ENCODE data around the gene TEX30. TPM values are rescaled to one million over a fixed set of nuclear protein-coding genes. Genes with fewer than 3 reads are reported as not detected.

Gene TEX30
- total and polyA plus RNA-seq, 2 donors (not counting 1 experiment from before 2014, with no cell fraction given): 4.3 to 5.9 TPM

DNA sequence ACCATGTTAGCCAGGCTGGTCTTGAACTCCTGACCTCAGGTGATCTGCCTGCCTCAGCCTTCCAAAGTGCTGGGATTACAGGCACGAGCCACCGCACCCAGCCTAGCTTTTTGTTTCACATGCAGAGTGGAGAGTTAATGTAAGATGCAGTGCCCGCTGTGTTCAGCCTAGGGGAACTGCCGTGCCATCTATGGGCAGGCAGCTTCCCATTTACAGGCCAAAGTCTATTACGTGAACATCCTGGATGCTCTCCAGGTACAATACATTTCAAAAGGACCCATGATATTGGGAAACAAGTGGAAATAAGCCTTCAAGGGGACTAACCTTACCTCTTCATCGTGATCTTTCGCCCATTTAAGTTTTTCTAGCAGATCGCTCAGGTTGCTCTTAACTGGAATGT is 15.1 kb upstream of the TEX30 start:
- intact Hi-C loops (cut with micrococcal nuclease): no loop called here
- peaks cover 3% of the 10 kb centered on the region for H3K27me3 Mint-ChIP-seq
- ChIA-PET POLR2A (no interaction called here), CTCF (interaction anchor here (1.6 kb wide), 1 partner anchor 11 kb away, joined by 5 read pairs; no protein-coding TSS in a partner anchor)
- no peaks in the 10 kb centered on the region for H3K4me1 Mint-ChIP-seq
- no peaks in the 10 kb centered on the region for H3K9me3 Mint-ChIP-seq (ENCODE audit: insufficient read depth)
- ATAC-seq (ENCODE audit: low read depth) (no peak), DNase-seq (no peak)
- no peaks in the 10 kb centered on the region for H4K20me1 ChIP-seq (ENCODE audit: control insufficient read depth, insufficient read depth, low read length, poor library complexity, severe bottlenecking)
- no peak overlapping the region for H3K4me3 ChIP-seq (ENCODE audit: control extremely low read depth in 1 of 5, extremely low read depth in 1 of 5, insufficient read depth in 1 of 5, low read depth in 2 of 5, low read length in 4 of 5)
- H3K79me2 ChIP-seq (ENCODE audit: control insufficient read depth, insufficient read depth, low read length): no peaks in the 10 kb centered on the region
- WGBS (ENCODE audit: insufficient coverage): 96% methylated on average over 4 of the region's 8 CpGs
- TF ChIP-seq EZH2 (IDR thresholded peaks at IDR 0.05; ENCODE audit: borderline replicate concordance, insufficient read depth, low read depth, low read length, poor library complexity, severe bottlenecking): no peak
- TF ChIP-seq, protein P1, sequence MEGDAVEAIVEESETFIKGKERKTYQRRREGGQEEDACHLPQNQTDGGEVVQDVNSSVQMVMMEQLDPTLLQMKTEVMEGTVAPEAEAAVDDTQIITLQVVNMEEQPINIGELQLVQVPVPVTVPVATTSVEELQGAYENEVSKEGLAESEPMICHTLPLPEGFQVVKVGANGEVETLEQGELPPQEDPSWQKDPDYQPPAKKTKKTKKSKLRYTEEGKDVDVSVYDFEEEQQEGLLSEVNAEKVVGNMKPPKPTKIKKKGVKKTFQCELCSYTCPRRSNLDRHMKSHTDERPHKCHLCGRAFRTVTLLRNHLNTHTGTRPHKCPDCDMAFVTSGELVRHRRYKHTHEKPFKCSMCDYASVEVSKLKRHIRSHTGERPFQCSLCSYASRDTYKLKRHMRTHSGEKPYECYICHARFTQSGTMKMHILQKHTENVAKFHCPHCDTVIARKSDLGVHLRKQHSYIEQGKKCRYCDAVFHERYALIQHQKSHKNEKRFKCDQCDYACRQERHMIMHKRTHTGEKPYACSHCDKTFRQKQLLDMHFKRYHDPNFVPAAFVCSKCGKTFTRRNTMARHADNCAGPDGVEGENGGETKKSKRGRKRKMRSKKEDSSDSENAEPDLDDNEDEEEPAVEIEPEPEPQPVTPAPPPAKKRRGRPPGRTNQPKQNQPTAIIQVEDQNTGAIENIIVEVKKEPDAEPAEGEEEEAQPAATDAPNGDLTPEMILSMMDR (IDR thresholded peaks at IDR 0.05): no peak
- no peaks in the 10 kb centered on the region for H3K4me1 ChIP-seq (ENCODE audit: control insufficient read depth in 2 of 2, insufficient read depth in 2 of 2, low read length in 2 of 2)
- no peak overlapping the region for H3K27ac Mint-ChIP-seq
- H3K36me3 ChIP-seq (replicated peaks in 1 of 2; ENCODE audit: control extremely low read depth in 1 of 2, control insufficient read depth in 1 of 2, extremely low read depth in 1 of 2, insufficient read depth in 2 of 2, low read length in 1 of 2): no peaks in the 10 kb centered on the region
- no peak overlapping the region for H2AFZ ChIP-seq (ENCODE audit: insufficient read depth, low read depth, low read length, poor library complexity, severe bottlenecking)
- no peak overlapping the region for H3K27ac ChIP-seq (ENCODE audit: low read length in 2 of 2)
- no peak overlapping the region for H3K9ac ChIP-seq (ENCODE audit: low read length)
- no peaks in the 10 kb centered on the region for H3K27me3 ChIP-seq (replicated peaks in 1 of 4; ENCODE audit: control extremely low read depth in 1 of 4, control insufficient read depth in 3 of 4, insufficient read depth in 4 of 4, low read length in 3 of 4)
- no peaks in the 10 kb centered on the region for H3K9me3 ChIP-seq (ENCODE audit: control extremely low read depth in 1 of 3, control insufficient read depth in 2 of 3, insufficient read depth in 1 of 3, low read length in 2 of 3)
- H3K4me3 Mint-ChIP-seq: no peak overlapping the region
- H3K4me2 ChIP-seq (replicated peaks; ENCODE audit: low read depth, low read length, poor library complexity, severe bottlenecking): no peak overlapping the region

DNA sequence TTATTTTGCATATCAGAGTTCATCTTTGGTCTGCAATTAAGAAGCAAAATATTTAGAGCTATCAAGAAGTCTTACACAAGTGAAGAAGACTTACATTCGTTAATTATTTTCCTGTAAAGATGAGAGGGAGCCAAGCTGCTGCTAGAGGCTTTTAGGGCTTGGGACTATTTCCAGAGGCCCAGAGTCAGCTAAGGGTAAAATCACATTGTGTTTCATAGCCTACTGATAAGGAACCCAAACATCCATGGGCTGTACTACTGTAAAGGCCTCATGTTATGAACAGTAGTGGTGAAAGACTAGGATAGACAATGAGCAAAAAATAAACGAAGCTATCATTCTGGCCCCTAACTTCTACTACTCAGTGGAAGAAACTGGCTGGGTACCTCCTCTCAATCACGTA is 10.9 kb upstream of the TEX30 start:
- Histone ChIP-seq H3K9ac (ENCODE audit: low read length) (no peak overlapping the region), H3K4me3 (ENCODE audit: control extremely low read depth in 1 of 5, extremely low read depth in 1 of 5, insufficient read depth in 1 of 5, low read depth in 2 of 5, low read length in 4 of 5) (no peak overlapping the region), H3K79me2 (ENCODE audit: control insufficient read depth, insufficient read depth, low read length) (no peaks in the 10 kb centered on the region), H3K27me3 (replicated peaks in 1 of 4; ENCODE audit: control extremely low read depth in 1 of 4, control insufficient read depth in 3 of 4, insufficient read depth in 4 of 4, low read length in 3 of 4) (no peaks in the 10 kb centered on the region), H2AFZ (ENCODE audit: insufficient read depth, low read depth, low read length, poor library complexity, severe bottlenecking) (no peak overlapping the region), H3K36me3 (replicated peaks in 1 of 2; ENCODE audit: control extremely low read depth in 1 of 2, control insufficient read depth in 1 of 2, extremely low read depth in 1 of 2, insufficient read depth in 2 of 2, low read length in 1 of 2) (no peaks in the 10 kb centered on the region), H3K4me2 (replicated peaks; ENCODE audit: low read depth, low read length, poor library complexity, severe bottlenecking) (no peak overlapping the region), H3K27ac (ENCODE audit: low read length in 2 of 2) (no peak overlapping the region), H4K20me1 (ENCODE audit: control insufficient read depth, insufficient read depth, low read length, poor library complexity, severe bottlenecking) (no peaks in the 10 kb centered on the region), H3K9me3 (ENCODE audit: control extremely low read depth in 1 of 3, control insufficient read depth in 2 of 3, insufficient read depth in 1 of 3, low read length in 2 of 3) (peaks cover 0 to 7% (median 0%) of the 10 kb centered on the region in 3 donors), H3K4me1 (ENCODE audit: control insufficient read depth in 2 of 2, insufficient read depth in 2 of 2, low read length in 2 of 2) (no peaks in the 10 kb centered on the region)
- WGBS (ENCODE audit: insufficient coverage): no CpG with 5 or more reads among the region's 3 CpGs
- ChIA-PET CTCF (interaction anchor here (0.7 kb wide), 2 partner anchors 15 to 193 kb away, joined by 3 read pairs; no protein-coding TSS in a partner anchor), POLR2A (no interaction called here)
- no peaks in the 10 kb centered on the region for H3K27me3 Mint-ChIP-seq
- no peak overlapping the region for H3K4me3 Mint-ChIP-seq
- H3K9me3 Mint-ChIP-seq (ENCODE audit: insufficient read depth): peaks cover 4% of the 10 kb centered on the region
- intact Hi-C loops (cut with micrococcal nuclease): no loop called here
- H3K27ac Mint-ChIP-seq: no peak overlapping the region
- H3K4me1 Mint-ChIP-seq: no peaks in the 10 kb centered on the region
- no peak for TF ChIP-seq EZH2 (IDR thresholded peaks at IDR 0.05; ENCODE audit: borderline replicate concordance, insufficient read depth, low read depth, low read length, poor library complexity, severe bottlenecking)
- TF ChIP-seq, protein P1 (IDR thresholded peaks at IDR 0.05): no peak
- ATAC-seq (ENCODE audit: low read depth): no peak
- DNase-seq: no peak

Data from B cell (primary cell).